Fibroblast of mammary gland (primary cell): ENCODE data around the gene SNX32.
"Not testable (repeated sequence)": the region's sequence is repeated elsewhere in the genome, so short reads cannot be mapped to it uniquely, and the experiment has no call there.

Experiments used
- DNase-seq: peaks from one replicate; pipeline ENCODE4 v3.0.0-alpha.2; 2010; ENCODE audit warnings: low read depth
- H3K4me3 ChIP-seq: 2 replicates; pipeline ENCODE4 v1.5.1; 2011; ENCODE audit warnings: low read depth, mild to moderate bottlenecking, low read length, moderate library complexity; ENCODE audit not compliant: control insufficient read depth
- TF ChIP-seq, protein P1 (sequence below): conservative IDR thresholded peaks from 2 replicates; pipeline ENCODE4 v1.5.1; 2011; ENCODE audit warnings: low read depth, low read length, inconsistent platforms; ENCODE audit not compliant: control insufficient read depth, insufficient read depth

Gene SNX32

DNA sequence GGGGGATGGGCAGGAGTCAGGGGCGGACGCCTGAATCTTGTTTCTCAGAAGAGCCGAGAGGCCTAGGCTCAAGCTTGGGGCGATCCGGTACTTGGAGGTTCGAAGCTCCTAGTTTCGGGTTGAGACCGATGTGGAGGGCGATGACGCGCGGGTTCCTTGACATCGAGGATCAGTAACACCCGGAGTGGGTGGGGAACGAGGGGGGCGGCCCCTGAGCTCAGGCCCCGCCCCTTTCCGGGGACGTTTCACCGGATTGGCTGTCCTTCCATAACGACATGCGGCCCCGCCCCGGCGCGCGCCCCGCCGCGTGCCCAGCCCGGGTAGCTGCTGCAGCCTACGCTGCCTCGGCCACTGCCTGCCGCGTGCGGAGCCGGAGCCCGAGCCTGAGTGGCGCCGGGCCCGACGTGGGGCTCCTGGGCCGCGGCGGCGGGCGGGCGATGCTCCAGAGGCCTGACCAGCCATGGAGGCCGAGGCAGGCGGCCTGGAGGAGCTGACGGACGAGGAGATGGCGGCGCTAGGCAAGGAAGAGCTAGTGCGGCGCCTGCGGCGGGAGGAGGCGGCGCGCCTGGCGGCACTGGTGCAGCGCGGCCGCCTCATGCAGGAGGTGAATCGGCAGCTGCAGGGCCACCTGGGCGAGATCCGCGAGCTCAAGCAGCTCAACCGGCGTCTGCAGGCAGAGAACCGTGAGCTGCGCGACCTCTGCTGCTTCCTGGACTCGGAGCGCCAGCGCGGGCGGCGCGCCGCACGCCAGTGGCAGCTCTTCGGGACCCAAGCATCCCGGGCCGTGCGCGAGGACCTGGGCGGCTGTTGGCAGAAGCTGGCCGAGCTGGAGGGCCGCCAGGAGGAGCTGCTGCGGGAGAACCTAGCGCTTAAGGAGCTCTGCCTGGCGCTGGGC, 56.8 kb downstream of the SNX32 start, which contains the start of gene CCDC85B:
Gene CCDC85B, plus strand, starts transcription at position 350 of the 895 bp plus-strand sequence. Its CDS starts 111 bp downstream, at position 461.
- TF ChIP-seq, protein P1, sequence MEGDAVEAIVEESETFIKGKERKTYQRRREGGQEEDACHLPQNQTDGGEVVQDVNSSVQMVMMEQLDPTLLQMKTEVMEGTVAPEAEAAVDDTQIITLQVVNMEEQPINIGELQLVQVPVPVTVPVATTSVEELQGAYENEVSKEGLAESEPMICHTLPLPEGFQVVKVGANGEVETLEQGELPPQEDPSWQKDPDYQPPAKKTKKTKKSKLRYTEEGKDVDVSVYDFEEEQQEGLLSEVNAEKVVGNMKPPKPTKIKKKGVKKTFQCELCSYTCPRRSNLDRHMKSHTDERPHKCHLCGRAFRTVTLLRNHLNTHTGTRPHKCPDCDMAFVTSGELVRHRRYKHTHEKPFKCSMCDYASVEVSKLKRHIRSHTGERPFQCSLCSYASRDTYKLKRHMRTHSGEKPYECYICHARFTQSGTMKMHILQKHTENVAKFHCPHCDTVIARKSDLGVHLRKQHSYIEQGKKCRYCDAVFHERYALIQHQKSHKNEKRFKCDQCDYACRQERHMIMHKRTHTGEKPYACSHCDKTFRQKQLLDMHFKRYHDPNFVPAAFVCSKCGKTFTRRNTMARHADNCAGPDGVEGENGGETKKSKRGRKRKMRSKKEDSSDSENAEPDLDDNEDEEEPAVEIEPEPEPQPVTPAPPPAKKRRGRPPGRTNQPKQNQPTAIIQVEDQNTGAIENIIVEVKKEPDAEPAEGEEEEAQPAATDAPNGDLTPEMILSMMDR = no peak
- peak within 1 kb of the TSS; percentile 61 for H3K4me3 ChIP-seq
- DNase-seq = peak; percentile 95

DNA sequence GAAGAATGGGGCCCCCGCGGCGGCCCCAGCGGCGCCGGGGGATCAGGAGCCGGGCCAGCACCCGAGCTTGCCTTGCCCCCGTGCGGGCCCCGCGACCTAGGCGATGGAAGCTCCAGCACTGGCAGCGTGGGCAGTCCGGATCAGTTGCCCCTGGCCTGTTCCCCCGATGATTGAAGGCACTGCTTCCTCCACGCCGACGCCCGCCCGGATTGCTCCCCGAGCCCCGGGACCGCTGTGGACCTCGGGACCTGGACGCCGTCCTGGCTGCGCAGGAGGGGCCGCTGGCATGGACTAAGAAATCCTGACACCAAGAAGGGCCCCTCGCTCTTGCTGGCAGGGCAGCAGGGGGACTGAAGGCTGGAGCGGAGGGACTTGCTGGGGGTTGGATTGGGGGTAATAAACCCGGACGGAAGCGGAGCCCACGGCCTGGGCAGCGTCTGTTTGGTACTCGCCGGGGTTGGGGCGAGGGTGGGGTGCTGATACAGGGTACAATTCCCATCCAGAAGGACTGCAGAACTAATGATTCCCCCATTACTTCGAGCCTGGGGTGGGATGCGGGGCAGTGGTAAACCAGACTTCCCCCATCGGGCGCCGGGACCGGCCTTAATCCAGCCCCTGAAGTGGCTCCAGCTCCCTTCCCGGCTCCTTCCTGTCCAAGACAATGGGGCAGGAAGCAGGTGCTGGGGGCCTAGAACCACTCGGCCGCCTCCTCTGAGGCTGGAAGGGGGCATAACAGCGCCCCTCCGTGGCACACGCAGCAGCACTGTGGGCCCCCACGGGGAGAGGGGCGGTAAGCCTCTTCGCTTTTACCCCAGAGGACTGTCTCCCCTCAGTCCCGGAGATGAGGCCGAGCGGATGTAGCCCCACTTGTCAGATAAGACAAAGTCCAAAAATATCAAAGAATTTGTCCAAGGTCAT, 57.7 kb downstream of the SNX32 start:
- peak overlapping the region; percentile 49 for H3K4me3 ChIP-seq
- peak; percentile 47 for DNase-seq
- TF ChIP-seq, protein P1 = peak; percentile 17

DNA sequence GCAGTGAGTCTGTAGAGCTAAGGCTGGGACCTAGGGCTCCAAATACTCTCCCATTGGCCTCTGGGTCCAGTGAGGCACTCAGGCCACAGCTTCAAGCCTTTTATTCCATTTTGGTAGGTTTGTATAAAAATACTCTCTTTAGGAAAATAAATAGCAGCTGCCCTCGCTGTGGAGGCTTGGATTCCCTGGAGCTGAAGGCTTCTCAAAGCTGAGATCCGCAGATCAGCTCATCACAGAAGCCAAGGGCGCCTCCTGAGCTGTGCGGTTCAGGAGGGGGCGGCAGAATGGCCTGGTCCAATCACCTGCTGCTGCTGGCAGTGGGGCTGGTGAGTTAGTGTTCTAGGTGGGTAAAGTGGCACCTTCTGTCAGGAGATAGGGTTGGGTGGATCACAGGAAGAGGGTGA, 58.4 kb downstream of the SNX32 start:
- DNase-seq = not testable (repeated sequence)
- peak overlapping the region; percentile 49 for H3K4me3 ChIP-seq

DNA sequence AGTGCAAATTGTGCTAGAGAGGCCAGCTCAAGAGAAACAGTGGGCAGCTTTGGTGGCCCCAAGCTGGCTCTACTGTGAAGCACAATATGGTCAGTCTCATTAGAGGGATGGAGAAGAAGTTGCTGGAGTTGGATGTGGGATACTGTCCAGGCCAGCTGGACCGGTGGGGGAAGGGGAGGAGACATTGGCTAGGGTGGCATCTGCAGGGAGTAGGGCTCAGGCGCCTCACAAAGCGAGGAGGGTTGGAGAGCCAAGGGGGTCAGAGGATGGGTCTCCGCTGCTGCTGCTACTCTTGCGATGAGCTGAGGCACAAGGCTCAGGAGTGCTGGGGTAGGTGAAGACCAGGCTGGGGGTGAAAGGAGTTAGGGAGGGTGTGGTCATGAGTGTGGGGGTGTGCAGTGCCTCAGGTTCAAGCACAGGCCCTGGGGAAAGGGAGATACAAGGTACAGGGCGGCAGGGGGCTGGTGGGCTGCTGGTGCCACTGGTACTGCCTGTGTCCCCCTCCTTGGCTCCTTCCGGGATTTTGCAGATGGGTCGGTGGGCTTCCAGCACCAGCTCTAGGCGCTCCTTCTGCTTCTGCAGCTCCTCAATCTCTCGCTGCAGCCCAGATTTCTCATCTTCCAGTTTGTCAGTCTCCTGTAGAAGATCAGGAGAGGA, 59.0 kb downstream of the SNX32 start:
- peak overlapping the region; percentile 49 for H3K4me3 ChIP-seq
- TF ChIP-seq, protein P1 = no peak
- DNase-seq = no peak

DNA sequence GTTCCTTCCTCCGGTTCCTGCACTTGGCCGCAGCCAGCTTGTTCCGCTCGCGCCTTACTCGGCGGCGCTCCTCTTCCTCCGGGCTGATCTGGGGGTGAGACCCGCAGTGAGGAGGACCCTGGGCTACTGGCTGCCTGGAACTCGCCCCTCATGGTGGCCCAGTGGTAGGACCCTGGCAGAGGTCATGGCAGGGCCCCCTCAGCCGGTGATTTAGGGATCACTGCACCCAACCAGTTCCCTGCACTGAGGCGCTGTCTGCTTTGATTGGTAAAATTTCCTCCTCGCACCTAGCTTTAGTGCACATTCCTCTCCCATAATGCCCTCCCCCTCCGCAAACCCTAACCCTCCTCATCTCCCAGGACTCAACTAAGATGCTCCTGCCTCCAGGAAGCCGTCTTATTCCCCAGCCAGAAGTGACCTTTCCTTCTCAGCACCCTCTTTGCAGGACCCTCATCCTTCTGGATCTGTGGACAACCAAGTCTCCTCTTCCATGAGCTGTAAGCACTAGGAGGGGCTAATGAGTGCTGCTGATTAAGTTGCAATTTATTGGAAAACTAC, 60.4 kb downstream of the SNX32 start:
- peak overlapping the region; percentile 4 for H3K4me3 ChIP-seq
- DNase-seq = no peak
- TF ChIP-seq, protein P1 = peak; percentile 4

DNA sequence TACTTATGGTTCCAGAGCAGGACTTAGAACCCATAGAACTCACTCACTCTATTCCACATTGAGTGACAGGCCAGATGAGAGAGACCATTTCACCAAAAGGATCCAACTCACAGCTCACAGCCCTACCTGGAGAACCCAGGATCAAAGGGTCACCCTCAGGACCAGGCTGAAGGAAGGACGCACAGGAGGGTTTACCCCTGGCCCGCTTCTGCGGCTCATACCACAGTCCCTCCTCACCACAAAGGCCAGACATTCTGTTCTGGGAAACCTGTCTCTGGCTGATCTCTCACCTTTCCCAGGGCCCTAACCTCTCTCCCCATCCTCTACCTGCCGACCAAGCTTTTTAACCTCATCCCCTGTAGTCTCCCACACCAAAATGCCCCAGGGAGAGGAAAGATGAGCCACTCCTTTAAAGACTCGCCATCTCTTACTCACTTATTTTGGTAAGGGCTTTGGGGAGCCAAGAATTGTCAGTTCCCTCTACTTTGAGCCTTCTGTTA, 61.8 kb downstream of the SNX32 start:
- peak overlapping the region; percentile 92 for H3K4me3 ChIP-seq
- TF ChIP-seq, protein P1 = no peak
- DNase-seq = no peak
